ENCODE measurements around the gene IGFBP3.

IGFBP3 gene

DNA sequence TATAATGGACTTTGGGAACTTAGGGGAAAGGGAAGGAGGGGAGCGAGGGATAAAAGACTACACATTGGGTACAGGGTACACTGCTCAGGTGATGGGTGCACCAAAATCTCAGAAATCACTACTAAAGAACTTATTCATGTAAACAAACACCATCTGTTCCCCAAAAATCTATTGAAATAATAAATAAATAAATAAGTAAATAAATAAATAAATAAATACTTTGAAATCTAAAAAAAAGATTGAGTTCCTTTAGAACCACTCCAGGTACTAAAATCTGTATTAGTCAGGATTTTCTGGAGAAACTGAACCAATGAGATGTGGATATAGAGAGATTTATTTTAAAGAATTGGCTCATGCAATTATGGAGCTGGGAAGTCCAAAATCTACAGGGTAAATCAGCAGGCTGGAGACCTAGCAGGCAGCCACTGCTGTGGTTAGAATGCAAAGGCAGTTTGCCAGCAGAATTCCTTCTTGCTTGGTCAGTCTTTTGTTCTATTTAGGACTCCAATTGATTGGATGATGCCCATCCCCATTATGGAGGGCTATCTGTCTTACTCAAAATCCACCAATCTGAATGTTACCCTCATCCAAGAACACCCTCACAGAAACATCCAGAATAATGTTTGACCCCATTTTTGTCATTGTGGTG lies 23.9 kb downstream of the IGFBP3 start:
- no peaks in the 10 kb centered on the region for H3K4me1 ChIP-seq (ENCODE audit: low read length)
- H3K36me3 ChIP-seq (replicated peaks; ENCODE audit: insufficient read depth, low read length) = no peaks in the 10 kb centered on the region
- H3K4me2 ChIP-seq (ENCODE audit: low read depth, low read length) = no peak overlapping the region
- H4K20me1 ChIP-seq (ENCODE audit: insufficient read depth, low read length) = no peaks in the 10 kb centered on the region
- no peak overlapping the region for H2AFZ ChIP-seq (ENCODE audit: low read length)
- H3K9me2 ChIP-seq (replicated peaks; ENCODE audit: insufficient read depth, low read length) = no peaks in the 10 kb centered on the region
- no peak overlapping the region for H3K9ac ChIP-seq (ENCODE audit: low read length)
- H3K27me3 ChIP-seq (replicated peaks; ENCODE audit: insufficient read depth, low read length) = no peaks in the 10 kb centered on the region
- no peaks in the 10 kb centered on the region for H3K79me2 ChIP-seq (ENCODE audit: low read length)
- TF ChIP-seq EZH2 (optimal IDR thresholded peaks at IDR 0.05; ENCODE audit: low read depth, low read length) = no peak
- TF ChIP-seq, protein P1, sequence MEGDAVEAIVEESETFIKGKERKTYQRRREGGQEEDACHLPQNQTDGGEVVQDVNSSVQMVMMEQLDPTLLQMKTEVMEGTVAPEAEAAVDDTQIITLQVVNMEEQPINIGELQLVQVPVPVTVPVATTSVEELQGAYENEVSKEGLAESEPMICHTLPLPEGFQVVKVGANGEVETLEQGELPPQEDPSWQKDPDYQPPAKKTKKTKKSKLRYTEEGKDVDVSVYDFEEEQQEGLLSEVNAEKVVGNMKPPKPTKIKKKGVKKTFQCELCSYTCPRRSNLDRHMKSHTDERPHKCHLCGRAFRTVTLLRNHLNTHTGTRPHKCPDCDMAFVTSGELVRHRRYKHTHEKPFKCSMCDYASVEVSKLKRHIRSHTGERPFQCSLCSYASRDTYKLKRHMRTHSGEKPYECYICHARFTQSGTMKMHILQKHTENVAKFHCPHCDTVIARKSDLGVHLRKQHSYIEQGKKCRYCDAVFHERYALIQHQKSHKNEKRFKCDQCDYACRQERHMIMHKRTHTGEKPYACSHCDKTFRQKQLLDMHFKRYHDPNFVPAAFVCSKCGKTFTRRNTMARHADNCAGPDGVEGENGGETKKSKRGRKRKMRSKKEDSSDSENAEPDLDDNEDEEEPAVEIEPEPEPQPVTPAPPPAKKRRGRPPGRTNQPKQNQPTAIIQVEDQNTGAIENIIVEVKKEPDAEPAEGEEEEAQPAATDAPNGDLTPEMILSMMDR (IDR thresholded peaks at IDR 0.05; ENCODE audit: low read length) = no peak
- DNase-seq = no peak
- H3F3A ChIP-seq (ENCODE audit: insufficient read depth, low read length) = no peaks in the 10 kb centered on the region
- no peak overlapping the region for H3K4me3 ChIP-seq (ENCODE audit: low read length)
- no peaks in the 10 kb centered on the region for H3K9me3 ChIP-seq (replicated peaks; ENCODE audit: insufficient read depth, low read length)
- H3K27ac ChIP-seq (ENCODE audit: low read length) = no peak overlapping the region

DNA sequence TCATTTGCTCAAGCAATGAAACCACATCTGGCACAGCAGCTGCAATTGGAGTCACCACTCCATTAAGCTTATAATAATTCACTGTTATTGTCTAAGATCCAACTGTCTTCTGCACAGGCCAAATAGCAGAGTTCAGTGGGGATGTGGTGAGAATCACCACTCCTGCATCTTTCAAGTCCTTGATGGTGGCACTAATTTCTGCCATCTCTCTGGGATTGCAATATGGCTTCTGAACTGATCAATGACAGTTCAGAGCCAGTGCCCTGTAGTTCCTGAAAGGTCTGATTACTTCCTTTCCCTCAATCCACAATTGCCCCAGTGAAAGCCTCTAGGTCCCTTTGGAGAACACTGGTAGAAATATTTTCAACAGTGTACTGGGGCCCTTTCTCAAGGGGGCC lies 26.4 kb downstream of the IGFBP3 start:
- DNase-seq = no peak
- Histone ChIP-seq H3K9ac (ENCODE audit: low read length) (no peak overlapping the region), H3K36me3 (replicated peaks; ENCODE audit: insufficient read depth, low read length) (no peaks in the 10 kb centered on the region), H3K4me3 (ENCODE audit: low read length) (no peak overlapping the region), H3K9me2 (replicated peaks; ENCODE audit: insufficient read depth, low read length) (no peaks in the 10 kb centered on the region), H3K9me3 (replicated peaks; ENCODE audit: insufficient read depth, low read length) (no peaks in the 10 kb centered on the region), H2AFZ (ENCODE audit: low read length) (no peak overlapping the region), H3K4me1 (ENCODE audit: low read length) (no peaks in the 10 kb centered on the region), H3K4me2 (ENCODE audit: low read depth, low read length) (no peak overlapping the region), H4K20me1 (ENCODE audit: insufficient read depth, low read length) (no peaks in the 10 kb centered on the region), H3F3A (ENCODE audit: insufficient read depth, low read length) (no peaks in the 10 kb centered on the region), H3K27me3 (replicated peaks; ENCODE audit: insufficient read depth, low read length) (no peaks in the 10 kb centered on the region), H3K27ac (ENCODE audit: low read length) (no peak overlapping the region), H3K79me2 (ENCODE audit: low read length) (no peaks in the 10 kb centered on the region)
- TF ChIP-seq EZH2 (optimal IDR thresholded peaks at IDR 0.05; ENCODE audit: low read depth, low read length) = no peak
- no peak for TF ChIP-seq EZH2phosphoT487 (IDR thresholded peaks at IDR 0.05; ENCODE audit: low read length)
- TF ChIP-seq, protein P1 (IDR thresholded peaks at IDR 0.05; ENCODE audit: low read length) = no peak

DNA sequence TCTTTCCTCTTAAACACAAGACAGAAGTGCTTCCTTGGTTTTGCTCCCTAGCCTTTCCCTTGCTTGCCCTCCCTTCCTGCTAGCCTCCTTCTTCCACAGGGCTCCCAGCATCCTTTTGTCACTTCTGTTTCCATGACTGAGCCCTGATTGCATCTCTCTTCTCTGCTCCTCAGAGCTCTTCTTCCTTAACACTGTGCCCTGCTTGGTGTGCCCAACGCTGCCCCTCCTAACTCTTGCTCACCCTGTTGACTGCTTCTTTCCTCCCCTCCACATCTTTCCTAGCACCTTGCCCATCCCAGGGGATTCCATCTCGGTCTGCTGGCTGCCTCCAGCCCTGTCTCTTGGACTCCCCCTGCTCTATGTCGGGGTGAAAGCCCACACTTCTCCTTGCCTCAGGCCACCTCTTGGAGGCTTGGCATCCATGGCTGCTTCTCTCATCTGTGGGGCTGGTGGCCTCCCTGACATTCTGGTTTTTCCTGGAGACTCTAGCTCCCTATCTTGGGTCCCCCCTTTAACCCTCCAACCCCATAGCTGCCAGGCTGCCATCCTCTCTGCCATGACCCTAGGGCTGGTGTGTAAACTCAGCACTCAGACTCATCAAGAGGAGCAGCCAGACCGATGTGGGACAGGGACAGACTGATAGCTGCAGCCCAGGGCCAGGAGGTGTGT lies 26.9 kb downstream of the IGFBP3 start:
- no peak overlapping the region for H3K4me3 ChIP-seq (ENCODE audit: low read length)
- H3K79me2 ChIP-seq (ENCODE audit: low read length) = no peaks in the 10 kb centered on the region
- no peaks in the 10 kb centered on the region for H4K20me1 ChIP-seq (ENCODE audit: insufficient read depth, low read length)
- H3K36me3 ChIP-seq (replicated peaks; ENCODE audit: insufficient read depth, low read length) = no peaks in the 10 kb centered on the region
- H3K9ac ChIP-seq (ENCODE audit: low read length) = no peak overlapping the region
- no peaks in the 10 kb centered on the region for H3K27me3 ChIP-seq (replicated peaks; ENCODE audit: insufficient read depth, low read length)
- H3K4me1 ChIP-seq (ENCODE audit: low read length) = no peaks in the 10 kb centered on the region
- TF ChIP-seq EZH2 (optimal IDR thresholded peaks at IDR 0.05; ENCODE audit: low read depth, low read length) = no peak
- TF ChIP-seq EZH2phosphoT487 (IDR thresholded peaks at IDR 0.05; ENCODE audit: low read length) = no peak
- TF ChIP-seq, protein P1 (IDR thresholded peaks at IDR 0.05; ENCODE audit: low read length) = no peak
- H3K9me2 ChIP-seq (replicated peaks; ENCODE audit: insufficient read depth, low read length) = no peaks in the 10 kb centered on the region
- H2AFZ ChIP-seq (ENCODE audit: low read length) = no peak overlapping the region
- H3K4me2 ChIP-seq (ENCODE audit: low read depth, low read length) = no peak overlapping the region
- DNase-seq = no peak
- no peaks in the 10 kb centered on the region for H3F3A ChIP-seq (ENCODE audit: insufficient read depth, low read length)
- no peaks in the 10 kb centered on the region for H3K9me3 ChIP-seq (replicated peaks; ENCODE audit: insufficient read depth, low read length)
- H3K27ac ChIP-seq (ENCODE audit: low read length) = no peak overlapping the region

Measured in MM.1S (cell line).